T-cell (primary cell): ENCODE results near the gene ARPC4. TPM values are rescaled to one million over a fixed set of nuclear protein-coding genes. Genes with fewer than 3 reads are reported as not detected.

ENCODE experiments used
- ATAC-seq, 4 experiments: fragments of 200-7000 bp in 3 of 4; fragments of 150-1000 bp in 1 of 4; cut with Tn5 transposase; replicated peaks in 1 of 4; 1 replicate in 3 of 4; 2 replicates in 1 of 4; pipeline ENCODE4 v1.10.0; 2021; ENCODE audit warnings: moderate library complexity in 3 of 4, mild to moderate bottlenecking in 2 of 4, moderate number of reproducible peaks in 1 of 4
- CTCF ChIA-PET, 2 donors: fragments of 300-600 bp; sonication (Branson Sonifier 250); formaldehyde crosslinking; loops; one replicate each; lab custom pipeline; 2022; ENCODE audit warnings: antibody characterized with exemption in 2 of 2; lab: Charles Lee
- POLR2A ChIA-PET, 2 donors: fragments of 300-600 bp; sonication (Branson Sonifier 250); formaldehyde crosslinking; loops; one replicate each; lab custom pipeline; 2022; ENCODE audit warnings: antibody characterized with exemption in 2 of 2; lab: Charles Lee
- DNase-seq, 35 experiments: peaks; one replicate each; pipeline versions ENCODE4 v3.0.0 to v3.0.0-alpha.2; 2013 to 2023
- H3K27ac ChIP-seq: one replicate; pipeline ENCODE4 v1.5.1; 2013; ENCODE audit warnings: low read length
- H3K27me3 ChIP-seq, 2 experiments: replicated peaks in 1 of 2; 1 replicate in 1 of 2; 2 replicates in 1 of 2; pipeline versions ENCODE4 v1.6.1 to v1.7.0; 2013; ENCODE audit warnings: low read length in 1 of 2, mixed read lengths in 1 of 2; ENCODE audit not compliant: control insufficient read depth in 2 of 2, insufficient read depth in 2 of 2; ENCODE audit errors: extremely low read depth in 1 of 2
- H3K36me3 ChIP-seq, 2 donors: 1 replicate in 1 of 2; 2 replicates in 1 of 2; pipeline versions ENCODE4 v1.6.1 to v1.7.0; 2013; ENCODE audit warnings: low read length in 1 of 2; ENCODE audit not compliant: control insufficient read depth in 2 of 2, insufficient read depth in 1 of 2; ENCODE audit errors: extremely low read depth in 1 of 2
- H3K4me1 ChIP-seq, 2 experiments: 1 replicate in 1 of 2; 2 replicates in 1 of 2; pipeline versions ENCODE4 v1.6.1 to v1.7.0; 2013; ENCODE audit warnings: low read length in 2 of 2, mixed read lengths in 1 of 2; ENCODE audit not compliant: insufficient read depth in 2 of 2, control insufficient read depth in 1 of 2; ENCODE audit errors: extremely low read depth in 1 of 2
- H3K4me3 ChIP-seq, 2 donors: 1 replicate in 1 of 2; 2 replicates in 1 of 2; pipeline versions ENCODE4 v1.5.1 to v1.7.0; 2013; ENCODE audit warnings: mild to moderate bottlenecking in 2 of 2, low read length in 1 of 2, moderate library complexity in 1 of 2; ENCODE audit not compliant: control insufficient read depth in 1 of 2; ENCODE audit errors: extremely low read depth in 1 of 2
- H3K9me3 ChIP-seq: 2 replicates; pipeline ENCODE4 v1.7.0; 2013
- H3K27ac Mint-ChIP-seq, 2 donors: one replicate each; pipeline ENCODE4 v1.8.0; 2020 to 2021; ENCODE audit warnings: mild to moderate bottlenecking in 2 of 2, mixed read lengths in 2 of 2
- H3K27me3 Mint-ChIP-seq, 2 donors: one replicate each; pipeline ENCODE4 v1.8.0; 2021 to 2022; ENCODE audit warnings: mixed read lengths in 2 of 2
- H3K36me3 Mint-ChIP-seq: one replicate; pipeline ENCODE4 v1.8.0; 2021; ENCODE audit warnings: mixed read lengths
- H3K4me1 Mint-ChIP-seq, 3 donors: one replicate each; pipeline ENCODE4 v1.8.0; 2020 to 2022; ENCODE audit warnings: mixed read lengths in 3 of 3, mild to moderate bottlenecking in 1 of 3
- H3K4me3 Mint-ChIP-seq, 3 donors: one replicate each; pipeline ENCODE4 v1.8.0; 2020 to 2022; ENCODE audit warnings: mild to moderate bottlenecking in 3 of 3, mixed read lengths in 3 of 3, moderate library complexity in 3 of 3
- H3K9me3 Mint-ChIP-seq, 3 donors: one replicate each; pipeline ENCODE4 v1.8.0; 2020 to 2022; ENCODE audit warnings: mixed read lengths in 3 of 3
- WGBS: methylation state at CpG from one replicate; pipeline ENCODE4 v1.1.5; 2013; ENCODE audit warnings: missing lambda C conversion rate; ENCODE audit not compliant: insufficient coverage; 5-methylcytosine and 5-hydroxymethylcytosine counted together
- total RNA-seq, 35 experiments: library from RNA in 6 of 35; stranded (reverse) in 6 of 35; fragments of 120-200 nt in 1 of 35; gene quantifications; one replicate each; pipeline versions ENCODE4 v1.2.1 to v1.2.4 and lab custom pipeline; 2013 to 2026

Gene ARPC4
- total RNA-seq, 5 donors from 2014 or later (not counting 1 experiment from before 2014, with no cell fraction given), result 144 to 160 (median 147) TPM

- no peak overlapping the region for H3K27ac Mint-ChIP-seq
- peaks cover 34 to 39% of the 10 kb centered on the region in 2 experiments for H3K4me1 ChIP-seq
- 100% methylated on average over 2 of the region's 5 CpGs for WGBS
- DNase-seq (no peak), ATAC-seq (no peak)
- H3K36me3 Mint-ChIP-seq, result peaks cover 6% of the 10 kb centered on the region
- H3K36me3 ChIP-seq, result peaks cover 3 to 8% of the 10 kb centered on the region in 2 donors
- H3K9me3 Mint-ChIP-seq, result no peaks in the 10 kb centered on the region
- no peak overlapping the region for H3K27ac ChIP-seq
- H3K27me3 Mint-ChIP-seq, result no peaks in the 10 kb centered on the region
- H3K4me3 Mint-ChIP-seq, result no peak overlapping the region
- H3K9me3 ChIP-seq, result no peaks in the 10 kb centered on the region
- H3K4me1 Mint-ChIP-seq, result peaks cover 36 to 58% (median 45%) of the 10 kb centered on the region in 3 donors
- H3K27me3 ChIP-seq, result no peaks in the 10 kb centered on the region
- H3K4me3 ChIP-seq, result no peak overlapping the region
- POLR2A ChIA-PET, result no interaction called here
- CTCF ChIA-PET, result interaction anchor here in 1 of 2 donors (0.6 kb wide), 1 partner anchor 80 kb away, joined by 4 read pairs; no protein-coding TSS in a partner anchor
These were observed 15.8 kb upstream of the ARPC4 start for GRCh38 chr3:9776896-9777693.

- POLR2A ChIA-PET, result no interaction called here
- Histone ChIP-seq H3K4me3 (no peak overlapping the region), H3K4me1 (peaks cover 36 to 43% of the 10 kb centered on the region in 2 experiments), H3K27me3 (no peaks in the 10 kb centered on the region), H3K27ac (no peak overlapping the region), H3K36me3 (peaks cover 7 to 10% of the 10 kb centered on the region in 2 donors), H3K9me3 (no peaks in the 10 kb centered on the region)
- WGBS, result no CpG with 5 or more reads among the region's 1 CpG
- Mint-ChIP-seq H3K9me3 (no peaks in the 10 kb centered on the region), H3K27ac (no peak overlapping the region), H3K4me1 (peaks cover 40 to 64% (median 50%) of the 10 kb centered on the region in 3 donors), H3K36me3 (peaks cover 10% of the 10 kb centered on the region), H3K4me3 (no peak overlapping the region), H3K27me3 (no peaks in the 10 kb centered on the region)
- CTCF ChIA-PET, result interaction anchor here in 1 of 2 donors (0.6 kb wide), 1 partner anchor 80 kb away, joined by 4 read pairs; no protein-coding TSS in a partner anchor
- DNase-seq (no peak), ATAC-seq (no peak)
These were observed 15.2 kb upstream of the ARPC4 start for GRCh38 chr3:9777694-9778021.

DNA sequence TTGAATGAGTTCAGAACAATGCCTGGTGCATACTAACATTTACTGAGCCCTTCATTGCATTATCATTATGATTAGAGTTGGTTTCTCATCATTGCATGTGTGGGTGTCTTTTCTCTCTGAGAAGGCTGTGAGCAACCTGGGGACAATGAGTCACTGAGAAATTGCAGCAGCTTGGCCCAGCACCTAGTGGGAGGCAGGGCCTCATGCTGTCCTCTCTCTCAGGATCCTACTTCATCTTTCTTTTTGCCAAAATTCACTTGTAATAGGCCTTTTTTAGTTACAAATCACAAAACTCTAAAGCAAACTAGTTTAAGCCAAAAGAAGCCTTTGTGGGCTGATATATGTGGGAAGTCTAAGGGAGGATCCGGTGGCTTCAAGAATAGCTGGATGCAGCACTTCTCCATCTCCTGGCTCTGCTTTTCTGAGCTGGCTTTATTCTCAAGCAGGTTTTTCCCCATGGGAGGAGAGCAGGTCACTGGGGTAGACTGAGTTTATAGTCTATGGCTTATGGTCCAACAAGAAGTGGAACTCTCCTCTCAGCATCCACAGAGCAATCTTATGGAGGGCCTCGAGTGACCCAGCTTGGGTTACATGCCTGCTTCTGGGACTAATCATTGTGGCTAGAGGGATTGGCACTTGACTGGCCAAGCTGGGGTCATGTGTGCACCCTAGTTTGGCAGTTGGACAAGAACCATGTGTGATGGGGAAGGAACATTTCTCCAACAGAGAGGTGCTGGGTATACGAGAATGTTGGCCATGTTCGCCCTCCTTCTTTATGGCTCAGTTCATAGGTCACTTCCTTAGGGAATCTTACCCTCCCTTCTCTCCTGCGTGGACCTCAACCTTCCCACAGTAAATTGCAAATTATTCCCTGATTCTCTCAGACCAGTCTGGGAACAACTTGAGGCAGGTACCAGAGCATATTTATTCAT lies 14.5 kb upstream of the ARPC4 start:
- Histone ChIP-seq H3K4me3 (no peak overlapping the region), H3K27ac (no peak overlapping the region), H3K36me3 (peaks cover 10% of the 10 kb centered on the region in 2 donors), H3K9me3 (no peaks in the 10 kb centered on the region), H3K4me1 (peaks cover 36 to 43% of the 10 kb centered on the region in 2 experiments), H3K27me3 (no peaks in the 10 kb centered on the region)
- POLR2A ChIA-PET, result no interaction called here
- CTCF ChIA-PET, result no interaction called here
- no CpG with 5 or more reads among the region's 5 CpGs for WGBS
- Mint-ChIP-seq H3K36me3 (peaks cover 15% of the 10 kb centered on the region), H3K9me3 (no peaks in the 10 kb centered on the region), H3K4me3 (peak overlapping the region in 1 of 3 donors; percentile 71), H3K4me1 (peaks cover 44 to 68% (median 54%) of the 10 kb centered on the region in 3 donors), H3K27ac (peak overlapping the region in 1 of 2 donors; percentile 84), H3K27me3 (no peaks in the 10 kb centered on the region)
- no peak for ATAC-seq
- DNase-seq, result no peak

- H3K4me1 ChIP-seq, result peaks cover 36 to 43% of the 10 kb centered on the region in 2 experiments
- Mint-ChIP-seq H3K27ac (peak overlapping the region; percentile 46 to 84), H3K27me3 (no peaks in the 10 kb centered on the region), H3K9me3 (no peaks in the 10 kb centered on the region), H3K4me3 (peak overlapping the region in 1 of 3 donors; percentile 71), H3K36me3 (peaks cover 15% of the 10 kb centered on the region), H3K4me1 (peaks cover 44 to 68% (median 54%) of the 10 kb centered on the region in 3 donors)
- CTCF ChIA-PET, result no interaction called here
- DNase-seq (no peak), ATAC-seq (no peak)
- H3K27me3 ChIP-seq, result no peaks in the 10 kb centered on the region
- H3K27ac ChIP-seq, result no peak overlapping the region
- no peaks in the 10 kb centered on the region for H3K9me3 ChIP-seq
- POLR2A ChIA-PET, result no interaction called here
- H3K36me3 ChIP-seq, result peaks cover 10 to 16% of the 10 kb centered on the region in 2 donors
- H3K4me3 ChIP-seq, result no peak overlapping the region
- no CpG with 5 or more reads among the region's 6 CpGs for WGBS
These were observed 13.7 kb upstream of the ARPC4 start for GRCh38 chr3:9779075-9779593.

DNA sequence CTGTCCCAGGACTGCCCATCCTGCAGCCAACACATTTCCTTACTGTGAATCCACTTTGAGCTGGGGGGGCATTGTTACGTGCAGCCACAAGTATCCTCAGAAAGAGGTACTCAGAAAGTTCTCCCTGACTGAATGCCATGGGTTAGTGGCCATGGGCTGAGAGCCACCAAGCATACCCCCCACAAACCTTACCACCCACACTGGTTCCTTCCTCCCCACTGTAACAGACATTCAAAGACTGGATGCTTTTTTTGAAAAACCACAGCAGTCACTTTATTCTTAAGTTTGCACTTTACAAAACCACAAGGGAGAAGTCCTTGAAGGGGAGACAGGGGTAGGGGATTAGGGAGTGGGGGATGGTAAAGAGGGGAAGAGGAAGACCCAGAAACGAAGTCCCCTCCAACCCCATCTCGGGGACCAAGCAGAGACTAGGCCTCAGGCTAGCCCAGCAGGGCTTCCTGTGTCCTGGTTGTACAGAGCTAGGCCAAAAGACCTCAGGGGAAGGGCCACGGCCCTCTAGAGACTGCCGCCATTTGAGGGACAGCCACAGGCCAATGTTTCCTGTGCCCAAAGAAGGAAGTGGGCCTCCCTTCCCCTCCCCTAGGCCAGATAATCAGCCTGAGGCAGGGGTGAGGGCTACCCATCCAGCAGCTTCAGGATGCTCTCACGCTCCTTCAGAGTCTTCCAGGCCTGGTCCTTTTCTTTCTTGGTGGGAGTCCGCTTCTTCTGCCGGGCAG lies 13.0 kb upstream of the ARPC4 start:
- ChIA-PET POLR2A (no interaction called here), CTCF (interaction anchor here in 1 of 2 donors (1.2 kb wide), 1 partner anchor 53 kb away, joined by 3 read pairs; no protein-coding TSS in a partner anchor)
- peak in 18 of 35 experiments; percentile 8 to 47 (median 16) for DNase-seq
- peaks cover 36 to 43% of the 10 kb centered on the region in 2 experiments for H3K4me1 ChIP-seq
- H3K4me1 Mint-ChIP-seq, result peaks cover 44 to 68% (median 54%) of the 10 kb centered on the region in 3 donors
- H3K9me3 Mint-ChIP-seq, result no peaks in the 10 kb centered on the region
- no peaks in the 10 kb centered on the region for H3K9me3 ChIP-seq
- peak overlapping the region; percentile 71 for H3K27ac ChIP-seq
- peaks cover 10 to 21% of the 10 kb centered on the region in 2 donors for H3K36me3 ChIP-seq
- ATAC-seq, result peak; percentile 65 to 83 (median 70)
- 33% methylated on average over 7 of the region's 8 CpGs for WGBS
- H3K36me3 Mint-ChIP-seq, result peaks cover 16% of the 10 kb centered on the region
- peak overlapping the region in 1 of 2 donors; percentile 53 for H3K4me3 ChIP-seq
- no peaks in the 10 kb centered on the region for H3K27me3 Mint-ChIP-seq
- H3K27ac Mint-ChIP-seq, result peak overlapping the region; percentile 21 to 84
- H3K27me3 ChIP-seq, result no peaks in the 10 kb centered on the region
- peak overlapping the region; percentile 6 to 71 (median 11) for H3K4me3 Mint-ChIP-seq
